ENCODE measurements around the gene ZNF282. TPM values are rescaled to one million over a fixed set of nuclear protein-coding genes. Genes with fewer than 3 reads are reported as not detected.

The ZNF282 gene
- total and polyA plus RNA-seq, 10 donors: 4.7 to 25.8 (median 18.1) TPM

DNA sequence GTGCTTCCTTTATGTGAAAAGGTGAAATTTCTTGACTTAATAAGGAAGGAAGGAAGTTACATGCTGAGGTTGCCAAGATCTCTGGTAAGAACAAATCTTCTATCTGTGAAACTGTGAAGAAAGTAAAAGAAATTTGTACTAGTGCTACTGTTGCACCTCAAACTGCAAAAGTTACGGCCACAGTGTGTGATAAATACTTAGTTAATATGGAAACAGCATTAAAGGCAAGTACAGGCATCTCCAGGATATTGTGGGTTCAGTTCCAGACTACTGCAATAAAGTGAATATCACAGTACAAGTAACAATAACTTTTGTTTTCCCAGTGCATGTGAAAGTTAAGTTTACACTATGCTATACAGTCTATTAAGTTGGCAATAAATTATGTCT is 22.8 kb upstream of the ZNF282 start:
- H3K36me3 ChIP-seq: peaks cover 2 to 99% (median 73%) of the 10 kb centered on the region in 6 donors
- peak overlapping the region in 7 of 8 donors; percentile 27 to 77 (median 70) for H3K27ac ChIP-seq
- H3K4me1 ChIP-seq: peaks cover 0 to 9% (median 0%) of the 10 kb centered on the region in 6 donors
- no peaks in the 10 kb centered on the region for H3K27me3 ChIP-seq (replicated peaks in 1 of 7)
- 62 to 79% (median 65%) methylated on average over 1 of the region's 1 CpG for WGBS, 5 donors
- TF ChIP-seq CTCF (IDR thresholded peaks at IDR 0.05 in 8 of 11, conservative IDR thresholded peaks at IDR 0.05 in 3 of 11) (no peak), POLR2AphosphoS5 (IDR thresholded peaks at IDR 0.05) (no peak), POLR2A (IDR thresholded peaks at IDR 0.05) (no peak)
- no peak overlapping the region for H3K4me3 ChIP-seq
- no peak for DNase-seq
- intact Hi-C loops (cut with DNase I; ENCODE audit: low total_unique reads): no loop called here
- H3K9me3 ChIP-seq: no peaks in the 10 kb centered on the region

DNA sequence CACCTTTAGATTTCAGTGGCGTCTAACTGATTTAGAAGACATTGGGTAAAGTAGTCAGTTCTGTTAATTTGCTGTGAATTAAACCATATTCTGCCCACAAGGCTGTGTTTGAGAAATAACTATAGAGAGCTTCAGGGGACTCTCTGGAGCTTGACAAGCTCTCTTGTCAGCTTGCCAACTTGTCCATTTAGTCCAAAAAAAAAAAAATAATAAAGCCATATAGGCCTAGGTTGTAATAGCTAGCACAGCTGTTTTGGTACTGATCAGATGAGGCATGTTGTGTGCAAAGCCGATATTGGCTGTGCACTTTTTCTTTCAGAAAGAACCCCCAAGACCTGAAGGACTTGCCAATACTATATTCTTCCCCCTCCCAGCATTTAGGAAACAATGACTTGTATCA is 20.2 kb upstream of the ZNF282 start:
- TF ChIP-seq POLR2AphosphoS5 (IDR thresholded peaks at IDR 0.05): no peak
- TF ChIP-seq POLR2A (IDR thresholded peaks at IDR 0.05): no peak
- no peak for TF ChIP-seq CTCF (IDR thresholded peaks at IDR 0.05 in 8 of 11, conservative IDR thresholded peaks at IDR 0.05 in 3 of 11)
- peaks cover 2 to 99% (median 74%) of the 10 kb centered on the region in 6 donors for H3K36me3 ChIP-seq

DNA sequence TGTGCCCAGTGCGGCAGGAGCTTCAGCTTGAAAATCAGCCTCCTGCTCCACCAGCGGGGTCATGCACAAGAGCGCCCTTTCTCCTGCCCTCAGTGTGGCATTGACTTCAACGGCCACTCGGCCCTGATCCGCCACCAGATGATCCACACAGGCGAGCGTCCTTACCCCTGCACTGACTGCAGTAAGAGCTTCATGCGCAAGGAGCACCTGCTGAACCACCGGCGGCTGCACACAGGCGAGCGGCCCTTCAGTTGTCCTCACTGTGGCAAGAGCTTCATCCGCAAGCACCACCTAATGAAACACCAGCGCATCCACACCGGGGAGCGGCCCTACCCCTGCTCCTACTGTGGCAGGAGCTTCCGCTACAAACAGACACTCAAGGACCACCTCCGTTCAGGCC is 16.1 kb upstream of the ZNF282 start:
- 96 to 98% (median 98%) methylated on average over 14 to 19 of the region's 19 CpGs for WGBS, 5 donors
- no peak for DNase-seq
- TF ChIP-seq POLR2AphosphoS5 (IDR thresholded peaks at IDR 0.05) (peak in 1 of 3 donors; percentile 39), CTCF (IDR thresholded peaks at IDR 0.05 in 8 of 11, conservative IDR thresholded peaks at IDR 0.05 in 3 of 11) (no peak)

More for the DNA sequence above, 20.2 kb upstream of the ZNF282 start:
- no peak for DNase-seq
- intact Hi-C loops (cut with DNase I; ENCODE audit: low total_unique reads): no loop called here
- no peaks in the 10 kb centered on the region for H3K9me3 ChIP-seq
- 91 to 99% (median 94%) methylated on average over 2 of the region's 2 CpGs for WGBS, 5 donors
- no peak overlapping the region for H3K4me3 ChIP-seq
- H3K27ac ChIP-seq: no peak overlapping the region
- H3K27me3 ChIP-seq (replicated peaks in 1 of 7): no peaks in the 10 kb centered on the region
- peaks cover 0 to 9% (median 0%) of the 10 kb centered on the region in 6 donors for H3K4me1 ChIP-seq

DNA sequence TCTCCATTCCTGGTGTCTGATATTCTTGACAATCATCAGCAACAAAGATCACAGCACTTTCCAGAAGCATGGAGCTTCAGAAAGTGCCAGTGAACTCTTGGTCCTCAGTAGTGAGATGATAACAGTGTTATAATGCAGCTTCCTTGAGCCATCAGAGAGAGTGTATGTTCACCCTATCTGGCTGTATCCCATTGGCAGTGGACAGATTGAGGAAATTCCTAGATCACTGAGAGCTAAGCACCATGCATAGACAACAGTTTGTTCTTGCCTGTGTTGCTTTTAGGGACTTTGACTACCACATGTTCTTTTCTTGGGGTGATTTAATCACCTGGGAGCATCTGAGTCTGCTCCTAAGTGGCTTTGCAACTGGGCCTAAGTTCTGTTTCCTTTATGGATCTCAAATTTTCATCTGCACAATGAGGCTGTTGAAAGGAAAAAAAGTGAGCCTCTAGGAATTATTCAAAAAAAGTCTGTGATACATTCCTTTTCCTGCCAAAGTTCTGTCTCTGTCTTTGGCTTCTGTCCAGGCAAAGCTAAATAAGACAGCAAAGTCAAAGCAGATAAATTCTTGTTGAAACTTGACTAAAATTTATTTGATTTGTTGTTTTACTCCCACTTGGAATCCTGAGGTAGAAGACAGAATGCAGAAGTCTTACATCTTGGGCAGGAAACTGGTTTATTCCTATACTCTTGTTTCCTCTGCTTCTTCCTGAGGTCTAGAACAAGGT is 14.5 kb upstream of the ZNF282 start:
- H3K9me3 ChIP-seq: no peaks in the 10 kb centered on the region
- no peaks in the 10 kb centered on the region for H3K27me3 ChIP-seq (replicated peaks in 1 of 7)
- no peak for DNase-seq
- H3K4me1 ChIP-seq: peaks cover 0 to 9% (median 3%) of the 10 kb centered on the region in 6 donors
- peaks cover 2 to 69% (median 46%) of the 10 kb centered on the region in 6 donors for H3K36me3 ChIP-seq
- H3K4me3 ChIP-seq: no peak overlapping the region
- TF ChIP-seq CTCF (IDR thresholded peaks at IDR 0.05 in 8 of 11, conservative IDR thresholded peaks at IDR 0.05 in 3 of 11) (no peak), POLR2AphosphoS5 (IDR thresholded peaks at IDR 0.05) (no peak), POLR2A (IDR thresholded peaks at IDR 0.05) (no peak)
- H3K27ac ChIP-seq: peak overlapping the region in 2 of 8 donors; percentile 9 to 22
- intact Hi-C loops (cut with DNase I; ENCODE audit: low total_unique reads): no loop called here

More for the DNA sequence above, 16.1 kb upstream of the ZNF282 start:
- intact Hi-C loops (cut with DNase I; ENCODE audit: low total_unique reads): no loop called here
- Histone ChIP-seq H3K27ac (no peak overlapping the region), H3K4me1 (peaks cover 0 to 9% (median 3%) of the 10 kb centered on the region in 6 donors), H3K36me3 (peaks cover 2 to 86% (median 57%) of the 10 kb centered on the region in 6 donors), H3K4me3 (no peak overlapping the region), H3K27me3 (replicated peaks in 1 of 7) (no peaks in the 10 kb centered on the region), H3K9me3 (no peaks in the 10 kb centered on the region)

All from spleen (tissue), 11 donors.